HG03571 (cell line): ENCODE results near the gene CLEC2D.
A peak's percentile ranks its signal among the peaks of the same experiment; 100 is the strongest.
"Not testable (repeated sequence)": the region's sequence is repeated elsewhere in the genome, so short reads cannot be mapped to it uniquely, and the experiment has no call there.

Experiments
- ATAC-seq: cut with Tn5 transposase; IDR thresholded peaks from one replicate; pipeline ENCODE4 v1.9.1; 2021; ENCODE audit not compliant: unreplicated experiment

CLEC2D gene

GRCh38 chr12:9699269-9699897, 29.9 kb downstream of the CLEC2D start:
- no peak for ATAC-seq

GRCh38 chr12:9699898-9700605, 30.5 kb downstream of the CLEC2D start:
- ATAC-seq, result no peak

GRCh38 chr12:9700606-9700956, 31.1 kb downstream of the CLEC2D start:
- no peak for ATAC-seq

- no peak for ATAC-seq
Observed at GRCh38 chr12:9701380-9702154, 32.1 kb downstream of the CLEC2D start.

GRCh38 chr12:9702255-9702654, 32.7 kb downstream of the CLEC2D start:
- ATAC-seq, result no peak

- ATAC-seq, result not testable (repeated sequence)
Observed at GRCh38 chr12:9704561-9704960, 35.0 kb downstream of the CLEC2D start.

- ATAC-seq, result no peak
Observed at GRCh38 chr12:9706086-9706685, 36.7 kb downstream of the CLEC2D start.

- no peak for ATAC-seq
Observed at GRCh38 chr12:9707356-9707755, 37.8 kb downstream of the CLEC2D start.

- no peak for ATAC-seq
Observed at GRCh38 chr12:9707864-9708808, 38.6 kb downstream of the CLEC2D start.

GRCh38 chr12:9708853-9709252, 39.3 kb downstream of the CLEC2D start:
- ATAC-seq, result no peak

- ATAC-seq, result no peak
Observed at GRCh38 chr12:9710584-9711375, 41.3 kb downstream of the CLEC2D start.

GRCh38 chr12:9711664-9712063, 42.2 kb downstream of the CLEC2D start:
- ATAC-seq, result no peak

- ATAC-seq, result peak; percentile 70
Observed at GRCh38 chr12:9713032-9713558, 43.6 kb downstream of the CLEC2D start.

GRCh38 chr12:9717070-9717925, 47.8 kb downstream of the CLEC2D start:
- ATAC-seq, result no peak

- ATAC-seq, result no peak
Observed at GRCh38 chr12:9718968-9719367, 49.5 kb downstream of the CLEC2D start.

- no peak for ATAC-seq
Observed at GRCh38 chr12:9719790-9720189, 50.3 kb downstream of the CLEC2D start.

GRCh38 chr12:9721394-9722092, 52.0 kb downstream of the CLEC2D start:
- peak; percentile 49 for ATAC-seq

GRCh38 chr12:9724023-9724422, 54.5 kb downstream of the CLEC2D start:
- no peak for ATAC-seq
